A673 (cell line): ENCODE measurements around the gene PRKD3.

Experiments used
- EZH2 ChIP-seq: fragments of 200-600 bp; sonication (generic); IDR thresholded peaks from 2 replicates; pipeline ENCODE4 v1.6.1; 2017; ENCODE audit warnings: borderline replicate concordance, low read depth, mild to moderate bottlenecking, mixed read lengths, antibody characterized with exemption, low read length; ENCODE audit not compliant: poor library complexity, severe bottlenecking
- TF ChIP-seq, protein P1 (sequence below): fragments of 300-800, 200-600 bp; sonication (generic); conservative IDR thresholded peaks from 2 replicates; pipeline ENCODE4 v1.5.1; 2017; ENCODE audit warnings: low read depth, mild to moderate bottlenecking, antibody characterized with exemption, low read length, moderate library complexity, mixed read lengths

DNA sequence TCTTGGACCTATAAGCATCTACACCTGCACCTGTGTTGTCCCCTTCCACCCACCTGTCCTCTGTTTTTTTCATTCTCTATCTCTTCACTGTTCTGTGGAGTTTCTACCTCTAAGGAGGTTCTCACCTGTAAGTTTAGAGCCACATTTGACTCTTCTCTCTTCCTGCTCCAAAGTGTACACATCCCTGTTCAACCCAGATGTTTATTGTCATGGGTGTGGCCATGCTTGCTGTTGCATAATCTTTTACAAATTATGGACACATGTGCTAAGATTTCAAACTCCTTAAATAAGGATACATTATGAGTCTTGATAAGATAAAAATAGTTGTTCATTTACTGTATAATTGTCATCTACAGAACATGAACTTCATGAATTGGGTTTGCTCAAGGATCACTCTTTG is 47.4 kb upstream of the PRKD3 start:
- TF ChIP-seq, protein P1, sequence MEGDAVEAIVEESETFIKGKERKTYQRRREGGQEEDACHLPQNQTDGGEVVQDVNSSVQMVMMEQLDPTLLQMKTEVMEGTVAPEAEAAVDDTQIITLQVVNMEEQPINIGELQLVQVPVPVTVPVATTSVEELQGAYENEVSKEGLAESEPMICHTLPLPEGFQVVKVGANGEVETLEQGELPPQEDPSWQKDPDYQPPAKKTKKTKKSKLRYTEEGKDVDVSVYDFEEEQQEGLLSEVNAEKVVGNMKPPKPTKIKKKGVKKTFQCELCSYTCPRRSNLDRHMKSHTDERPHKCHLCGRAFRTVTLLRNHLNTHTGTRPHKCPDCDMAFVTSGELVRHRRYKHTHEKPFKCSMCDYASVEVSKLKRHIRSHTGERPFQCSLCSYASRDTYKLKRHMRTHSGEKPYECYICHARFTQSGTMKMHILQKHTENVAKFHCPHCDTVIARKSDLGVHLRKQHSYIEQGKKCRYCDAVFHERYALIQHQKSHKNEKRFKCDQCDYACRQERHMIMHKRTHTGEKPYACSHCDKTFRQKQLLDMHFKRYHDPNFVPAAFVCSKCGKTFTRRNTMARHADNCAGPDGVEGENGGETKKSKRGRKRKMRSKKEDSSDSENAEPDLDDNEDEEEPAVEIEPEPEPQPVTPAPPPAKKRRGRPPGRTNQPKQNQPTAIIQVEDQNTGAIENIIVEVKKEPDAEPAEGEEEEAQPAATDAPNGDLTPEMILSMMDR, result no peak
- no peak for TF ChIP-seq EZH2
